CD4-positive, alpha-beta T cell (primary cell): ENCODE results near the gene SESN1. TPM values are rescaled to one million over a fixed set of nuclear protein-coding genes. Genes with fewer than 3 reads are reported as not detected.

Experiments
- ATAC-seq: fragments of 200-7000 bp; cut with Tn5 transposase; one replicate; pipeline ENCODE4 v1.10.0; 2022; ENCODE audit warnings: mild to moderate bottlenecking; ENCODE audit not compliant: poor library complexity
- CTCF ChIA-PET: fragments of 350-600 bp; sonication (Branson Sonifier 250); formaldehyde crosslinking; loops from one replicate; lab custom pipeline; 2021; ENCODE audit warnings: antibody characterized with exemption, inconsistent platforms; lab: Charles Lee
- POLR2A ChIA-PET: fragments of 350-600 bp; sonication (Branson Sonifier 250); formaldehyde crosslinking; loops from one replicate; lab custom pipeline; 2021; ENCODE audit warnings: antibody characterized with exemption, inconsistent platforms; lab: Charles Lee
- DNase-seq, 14 experiments: peaks; one replicate each; pipeline ENCODE4 v3.0.0-alpha.2; 2013 to 2020; ENCODE audit warnings: mixed read lengths in 2 of 14
- H3K27ac ChIP-seq, 2 donors: one replicate each; pipeline versions ENCODE4 v1.5.1 to v1.7.0; 2013; ENCODE audit warnings: low read length in 2 of 2, low read depth in 1 of 2, mild to moderate bottlenecking in 1 of 2
- H3K27me3 ChIP-seq, 2 experiments: 1 replicate in 1 of 2; 2 replicates in 1 of 2; pipeline versions ENCODE4 v1.6.1 to v1.7.0; 2013; ENCODE audit warnings: low read length in 2 of 2, control low read depth in 1 of 2, mild to moderate bottlenecking in 1 of 2, moderate library complexity in 1 of 2; ENCODE audit not compliant: insufficient read depth in 2 of 2, control insufficient read depth in 1 of 2
- H3K36me3 ChIP-seq: one replicate; pipeline ENCODE4 v1.6.1; 2013; ENCODE audit warnings: low read length, control low read depth; ENCODE audit not compliant: insufficient read depth
- H3K4me1 ChIP-seq: one replicate; pipeline ENCODE4 v1.6.1; 2013; ENCODE audit warnings: low read length, control low read depth; ENCODE audit not compliant: insufficient read depth
- H3K4me3 ChIP-seq: one replicate; pipeline ENCODE4 v1.5.1; 2013; ENCODE audit warnings: mild to moderate bottlenecking, low read length, moderate library complexity
- H3K9me3 ChIP-seq, 2 experiments: 1 replicate in 1 of 2; 2 replicates in 1 of 2; pipeline versions ENCODE4 v1.6.1 to v1.7.0; 2013; ENCODE audit warnings: low read length in 2 of 2, mild to moderate bottlenecking in 2 of 2, control low read depth in 1 of 2, moderate library complexity in 1 of 2; ENCODE audit not compliant: control insufficient read depth in 1 of 2, insufficient read depth in 1 of 2
- H3K27ac Mint-ChIP-seq: one replicate; pipeline ENCODE4 v1.8.0; 2020; ENCODE audit warnings: mixed read lengths
- H3K27me3 Mint-ChIP-seq: one replicate; pipeline ENCODE4 v1.8.0; 2021; ENCODE audit warnings: mixed read lengths
- H3K36me3 Mint-ChIP-seq: one replicate; pipeline ENCODE4 v1.8.0; 2021; ENCODE audit warnings: low read depth, mixed read lengths
- H3K4me1 Mint-ChIP-seq: one replicate; pipeline ENCODE4 v1.8.0; 2021; ENCODE audit warnings: low read depth, mixed read lengths
- H3K4me3 Mint-ChIP-seq: one replicate; pipeline ENCODE4 v1.8.0; 2020; ENCODE audit warnings: mild to moderate bottlenecking, mixed read lengths
- H3K9me3 Mint-ChIP-seq: one replicate; pipeline ENCODE4 v1.8.0; 2020; ENCODE audit warnings: mixed read lengths
- intact Hi-C, 2 experiments: fragments of 100-400 bp; cut with DNase I in 1 of 2; cut with micrococcal nuclease in 1 of 2; formaldehyde crosslinking; loops; one replicate each; pipeline versions ENCODE4 v1.15.1 to v1.9.0; 2023 to 2025; cut with DNase I, micrococcal nuclease
- total RNA-seq, 174 experiments: library from RNA in 2 of 174; stranded (reverse) in 2 of 174; gene quantifications; one replicate each; pipeline ENCODE4 v1.2.3 and lab custom pipeline; 2021 to 2026
- TF ChIP-seq, protein P1 (sequence below): fragments of 200-600 bp; IDR thresholded peaks from one replicate; pipeline ENCODE4 v1.8.0; 2022; ENCODE audit warnings: antibody characterized with exemption, mild to moderate bottlenecking

SESN1 gene
- total RNA-seq, 2 experiments from 2014 or later, result 95.9 to 98.3 TPM

DNA sequence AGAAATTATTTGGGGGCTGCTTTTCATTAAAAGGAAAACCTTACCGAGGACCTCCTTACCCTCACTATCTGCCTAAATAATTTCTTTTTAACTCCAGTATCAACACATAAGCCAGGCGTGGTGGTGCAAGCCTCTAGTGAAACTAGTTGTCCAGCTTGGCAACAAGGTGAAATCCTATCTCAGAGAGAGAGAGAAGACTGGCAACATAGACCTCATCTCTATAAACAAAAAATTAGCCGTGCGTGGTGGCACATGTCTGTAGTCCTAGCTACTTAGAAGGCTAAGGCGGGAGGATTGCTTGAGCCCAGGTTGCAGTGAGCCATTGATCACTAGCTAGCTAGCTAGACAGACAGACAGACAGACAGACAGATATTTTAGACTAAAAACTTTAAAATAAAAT, 153.9 kb downstream of the SESN1 start:
- DNase-seq (no peak), ATAC-seq (no peak)
- H3K36me3 Mint-ChIP-seq, result no peaks in the 10 kb centered on the region
- no peak overlapping the region for H3K4me3 ChIP-seq
- no peaks in the 10 kb centered on the region for H3K36me3 ChIP-seq
- H3K4me1 ChIP-seq, result peaks cover 30% of the 10 kb centered on the region
- H3K27ac Mint-ChIP-seq, result peak overlapping the region; percentile 42
- H3K4me3 Mint-ChIP-seq, result no peak overlapping the region
- no peak overlapping the region for H3K27ac ChIP-seq
- H3K9me3 Mint-ChIP-seq, result peaks cover 2% of the 10 kb centered on the region
- POLR2A ChIA-PET, result no interaction called here
- no peaks in the 10 kb centered on the region for H3K27me3 Mint-ChIP-seq
- intact Hi-C loops, result no loop called here
- CTCF ChIA-PET, result interaction anchor here (0.9 kb wide), 1 partner anchor 9 kb away, joined by 3 read pairs; no protein-coding TSS in a partner anchor
- no peaks in the 10 kb centered on the region for H3K27me3 ChIP-seq
- H3K9me3 ChIP-seq, result peaks cover 0 to 3% of the 10 kb centered on the region in 2 experiments
- peaks cover 58% of the 10 kb centered on the region for H3K4me1 Mint-ChIP-seq
- TF ChIP-seq, protein P1, sequence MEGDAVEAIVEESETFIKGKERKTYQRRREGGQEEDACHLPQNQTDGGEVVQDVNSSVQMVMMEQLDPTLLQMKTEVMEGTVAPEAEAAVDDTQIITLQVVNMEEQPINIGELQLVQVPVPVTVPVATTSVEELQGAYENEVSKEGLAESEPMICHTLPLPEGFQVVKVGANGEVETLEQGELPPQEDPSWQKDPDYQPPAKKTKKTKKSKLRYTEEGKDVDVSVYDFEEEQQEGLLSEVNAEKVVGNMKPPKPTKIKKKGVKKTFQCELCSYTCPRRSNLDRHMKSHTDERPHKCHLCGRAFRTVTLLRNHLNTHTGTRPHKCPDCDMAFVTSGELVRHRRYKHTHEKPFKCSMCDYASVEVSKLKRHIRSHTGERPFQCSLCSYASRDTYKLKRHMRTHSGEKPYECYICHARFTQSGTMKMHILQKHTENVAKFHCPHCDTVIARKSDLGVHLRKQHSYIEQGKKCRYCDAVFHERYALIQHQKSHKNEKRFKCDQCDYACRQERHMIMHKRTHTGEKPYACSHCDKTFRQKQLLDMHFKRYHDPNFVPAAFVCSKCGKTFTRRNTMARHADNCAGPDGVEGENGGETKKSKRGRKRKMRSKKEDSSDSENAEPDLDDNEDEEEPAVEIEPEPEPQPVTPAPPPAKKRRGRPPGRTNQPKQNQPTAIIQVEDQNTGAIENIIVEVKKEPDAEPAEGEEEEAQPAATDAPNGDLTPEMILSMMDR, result no peak

DNA sequence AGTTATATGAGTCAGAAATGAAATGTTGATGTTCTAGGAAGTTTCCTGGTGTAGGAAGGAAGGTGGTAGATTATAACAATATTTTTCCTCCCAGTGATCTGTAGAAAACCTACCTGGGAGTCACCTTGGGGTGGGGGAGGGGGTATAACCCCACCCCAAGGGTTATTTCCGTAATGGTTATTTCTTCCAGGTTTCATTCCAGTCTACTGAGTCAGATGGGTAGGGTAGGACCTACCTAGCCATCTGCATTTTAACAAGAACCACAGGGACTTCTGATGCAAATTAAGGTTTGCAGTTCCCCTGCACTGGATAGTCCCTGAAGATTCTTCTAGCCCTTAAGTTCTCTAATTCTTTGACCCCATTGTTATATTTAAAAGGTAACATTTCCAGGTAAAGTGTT, 157.5 kb downstream of the SESN1 start:
- TF ChIP-seq, protein P1, result no peak
- H3K36me3 ChIP-seq, result no peaks in the 10 kb centered on the region
- H3K9me3 ChIP-seq, result peaks cover 0 to 3% of the 10 kb centered on the region in 2 experiments
- H3K4me3 Mint-ChIP-seq, result no peak overlapping the region
- H3K9me3 Mint-ChIP-seq, result peaks cover 2% of the 10 kb centered on the region
- no peaks in the 10 kb centered on the region for H3K36me3 Mint-ChIP-seq
- intact Hi-C loops, result loop anchor here in 1 of 2 experiments (5.0 kb wide), 1 partner anchor 50 kb away; no protein-coding TSS in a partner anchor
- ATAC-seq (no peak), DNase-seq (no peak)
- H3K4me1 ChIP-seq, result peaks cover 12% of the 10 kb centered on the region
- CTCF ChIA-PET, result no interaction called here
- H3K27me3 Mint-ChIP-seq, result no peaks in the 10 kb centered on the region
- H3K4me1 Mint-ChIP-seq, result peaks cover 23% of the 10 kb centered on the region
- H3K27ac Mint-ChIP-seq, result no peak overlapping the region
- H3K27me3 ChIP-seq, result no peaks in the 10 kb centered on the region
- no peak overlapping the region for H3K27ac ChIP-seq
- POLR2A ChIA-PET, result no interaction called here
- no peak overlapping the region for H3K4me3 ChIP-seq

Other genes with a start within 250 kb of the SESN1 start
- gene ARMC2, start 246.4 kb downstream of the SESN1 start, total RNA-seq, result 1 to 10 TPM; 5.2 to 5.7 TPM
- 1 to 10 TPM; 3.8 to 4.8 TPM for gene CEP57L1, start 661 bp upstream of the SESN1 start, total RNA-seq